ENCODE results near the gene METRN. TPM values are rescaled to one million over a fixed set of nuclear protein-coding genes. Genes with fewer than 3 reads are reported as not detected.

METRN gene
- total and polyA plus RNA-seq, 4 donors = 10.9 to 67.3 (median 41.5) TPM

DNA sequence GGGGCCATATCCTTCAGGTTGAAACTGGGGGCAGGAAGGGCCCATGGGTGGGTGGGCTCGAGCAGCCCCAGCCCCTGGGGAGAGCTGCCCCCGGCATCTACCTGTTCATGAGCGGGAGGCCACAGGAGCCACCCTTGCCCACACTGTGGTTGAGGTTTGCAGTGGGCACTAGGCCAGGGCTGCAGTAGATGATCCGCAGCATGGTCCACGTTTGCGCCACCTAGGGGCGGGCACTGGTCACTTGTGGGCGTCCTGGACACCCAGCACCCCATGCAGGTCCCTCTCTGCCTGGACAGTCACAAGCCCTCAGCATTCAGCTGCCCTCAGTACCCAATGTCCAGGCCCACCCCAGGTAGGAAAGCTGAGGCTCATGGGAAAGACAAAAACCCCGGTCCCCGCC lies 29.0 kb upstream of the METRN start:
- 72 to 73% methylated on average over 10 of the region's 10 CpGs for WGBS, 2 donors
- peaks cover 0 to under 1% (median 0%) of the 10 kb centered on the region in 3 donors for H3K27me3 ChIP-seq (ENCODE audit: control insufficient read depth in 3 of 3, insufficient read depth in 3 of 3, low read length in 2 of 3)
- H3K9ac ChIP-seq (ENCODE audit: insufficient read depth in 1 of 2, low read length in 2 of 2) = no peak overlapping the region
- no peak overlapping the region for H3K4me3 ChIP-seq
- no peaks in the 10 kb centered on the region for H3K9me3 ChIP-seq (ENCODE audit: control insufficient read depth in 4 of 4, insufficient read depth in 3 of 4, low read length in 3 of 4)
- no peak overlapping the region for H3K27ac ChIP-seq (ENCODE audit: low read depth in 1 of 2, low read length in 1 of 2)
- H3K36me3 ChIP-seq (ENCODE audit: control insufficient read depth in 4 of 4, insufficient read depth in 4 of 4, low read length in 4 of 4) = peaks cover 3 to 33% (median 23%) of the 10 kb centered on the region in 4 donors
- no peak for DNase-seq
- TF ChIP-seq, protein P1, sequence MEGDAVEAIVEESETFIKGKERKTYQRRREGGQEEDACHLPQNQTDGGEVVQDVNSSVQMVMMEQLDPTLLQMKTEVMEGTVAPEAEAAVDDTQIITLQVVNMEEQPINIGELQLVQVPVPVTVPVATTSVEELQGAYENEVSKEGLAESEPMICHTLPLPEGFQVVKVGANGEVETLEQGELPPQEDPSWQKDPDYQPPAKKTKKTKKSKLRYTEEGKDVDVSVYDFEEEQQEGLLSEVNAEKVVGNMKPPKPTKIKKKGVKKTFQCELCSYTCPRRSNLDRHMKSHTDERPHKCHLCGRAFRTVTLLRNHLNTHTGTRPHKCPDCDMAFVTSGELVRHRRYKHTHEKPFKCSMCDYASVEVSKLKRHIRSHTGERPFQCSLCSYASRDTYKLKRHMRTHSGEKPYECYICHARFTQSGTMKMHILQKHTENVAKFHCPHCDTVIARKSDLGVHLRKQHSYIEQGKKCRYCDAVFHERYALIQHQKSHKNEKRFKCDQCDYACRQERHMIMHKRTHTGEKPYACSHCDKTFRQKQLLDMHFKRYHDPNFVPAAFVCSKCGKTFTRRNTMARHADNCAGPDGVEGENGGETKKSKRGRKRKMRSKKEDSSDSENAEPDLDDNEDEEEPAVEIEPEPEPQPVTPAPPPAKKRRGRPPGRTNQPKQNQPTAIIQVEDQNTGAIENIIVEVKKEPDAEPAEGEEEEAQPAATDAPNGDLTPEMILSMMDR (IDR thresholded peaks at IDR 0.05; ENCODE audit: control extremely low read depth, extremely low read depth) = no peak
- peaks cover 15 to 43% (median 19%) of the 10 kb centered on the region in 5 donors for H3K4me1 ChIP-seq (ENCODE audit: control insufficient read depth in 5 of 5, insufficient read depth in 5 of 5, low read length in 5 of 5)
- no peak for ATAC-seq (ENCODE audit: insufficient read depth, low FRiP score)

DNA sequence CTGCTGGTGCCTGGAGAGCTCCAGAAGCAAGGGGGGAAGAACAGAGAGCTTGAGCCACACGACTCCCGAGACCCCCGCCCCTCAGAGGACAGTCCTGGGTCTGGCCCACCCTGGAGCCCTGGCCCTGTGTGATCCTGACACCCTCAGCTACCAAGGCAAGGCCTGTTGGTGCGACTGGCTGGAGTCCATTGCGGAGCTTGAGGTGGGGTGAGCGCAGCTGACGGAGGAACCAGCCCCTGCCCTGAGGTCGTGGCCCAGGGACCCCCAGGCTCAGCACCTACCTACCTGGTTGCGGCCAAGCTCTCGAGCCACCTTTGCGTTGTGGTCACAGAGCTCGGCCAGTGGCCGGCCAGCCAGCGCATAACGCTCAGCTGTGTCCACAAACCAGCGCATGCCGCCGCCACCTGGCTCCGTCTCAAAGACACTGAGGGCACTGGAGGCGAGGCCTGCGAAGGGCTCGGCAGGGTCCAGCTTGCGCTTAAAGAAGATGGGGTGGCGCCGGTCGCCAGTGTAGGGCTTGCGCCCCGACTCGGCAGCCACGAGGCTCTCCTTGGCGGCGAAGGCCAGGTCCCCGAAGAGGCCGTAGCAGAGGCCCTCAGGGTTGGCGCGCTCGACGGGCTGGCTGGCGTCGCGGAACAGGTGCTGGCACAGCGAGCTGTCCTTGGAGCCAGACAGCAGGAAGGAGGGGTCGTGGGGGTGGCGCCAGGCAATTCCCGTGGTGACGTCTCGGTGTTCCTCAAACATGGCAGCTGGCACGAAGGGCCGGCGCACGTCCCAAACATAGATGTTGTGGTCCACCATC lies 28.3 kb upstream of the METRN start:
- H3K36me3 ChIP-seq (ENCODE audit: control insufficient read depth in 4 of 4, insufficient read depth in 4 of 4, low read length in 4 of 4) = peaks cover 3 to 32% (median 21%) of the 10 kb centered on the region in 4 donors
- ATAC-seq (ENCODE audit: insufficient read depth, low FRiP score) = no peak
- no peaks in the 10 kb centered on the region for H3K9me3 ChIP-seq (ENCODE audit: control insufficient read depth in 4 of 4, insufficient read depth in 3 of 4, low read length in 3 of 4)
- peaks cover 0 to 3% (median 3%) of the 10 kb centered on the region in 3 donors for H3K27me3 ChIP-seq (ENCODE audit: control insufficient read depth in 3 of 3, insufficient read depth in 3 of 3, low read length in 2 of 3)
- 96% methylated on average over 51 of the region's 51 CpGs for whole genome bisulfite sequencing, 2 donors
- no peak overlapping the region for H3K4me3 ChIP-seq
- no peak for DNase-seq
- H3K27ac ChIP-seq (ENCODE audit: low read depth in 1 of 2, low read length in 1 of 2) = no peak overlapping the region
- H3K9ac ChIP-seq (ENCODE audit: insufficient read depth in 1 of 2, low read length in 2 of 2) = no peak overlapping the region
- H3K4me1 ChIP-seq (ENCODE audit: control insufficient read depth in 5 of 5, insufficient read depth in 5 of 5, low read length in 5 of 5) = peaks cover 11 to 37% (median 14%) of the 10 kb centered on the region in 5 donors
- TF ChIP-seq, protein P1 (IDR thresholded peaks at IDR 0.05; ENCODE audit: control extremely low read depth, extremely low read depth) = no peak

DNA sequence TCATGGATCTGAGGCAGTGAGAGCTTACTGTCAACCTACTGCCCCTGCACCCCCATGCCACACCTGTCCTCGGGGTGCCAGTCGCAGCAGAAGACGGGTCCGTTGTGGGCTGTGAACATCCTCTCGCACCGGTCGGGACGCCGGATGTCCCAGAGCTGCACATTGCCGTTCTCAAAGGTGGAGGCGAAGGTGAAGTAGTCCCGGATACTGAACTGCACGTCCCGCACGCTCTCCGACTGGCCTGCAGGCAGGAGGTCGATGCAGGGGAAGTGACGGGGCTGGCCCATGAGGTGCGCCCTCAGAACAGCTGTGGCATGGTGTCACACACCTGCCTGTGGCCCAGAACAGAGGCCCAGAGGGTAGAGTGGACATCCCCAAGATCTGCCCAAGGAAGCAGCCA lies 27.4 kb upstream of the METRN start:
- H3K4me3 ChIP-seq = no peak overlapping the region
- DNase-seq (no peak), ATAC-seq (ENCODE audit: insufficient read depth, low FRiP score) (no peak)
- H3K9ac ChIP-seq (ENCODE audit: insufficient read depth in 1 of 2, low read length in 2 of 2) = no peak overlapping the region
- H3K27ac ChIP-seq (ENCODE audit: low read depth in 1 of 2, low read length in 1 of 2) = no peak overlapping the region
- peaks cover 0 to 23% (median 12%) of the 10 kb centered on the region in 4 donors for H3K36me3 ChIP-seq (ENCODE audit: control insufficient read depth in 4 of 4, insufficient read depth in 4 of 4, low read length in 4 of 4)
- 95 to 96% methylated on average over 19 of the region's 19 CpGs for WGBS, 2 donors
- H3K4me1 ChIP-seq (ENCODE audit: control insufficient read depth in 5 of 5, insufficient read depth in 5 of 5, low read length in 5 of 5) = peaks cover 10 to 33% (median 11%) of the 10 kb centered on the region in 5 donors
- TF ChIP-seq, protein P1 (IDR thresholded peaks at IDR 0.05; ENCODE audit: control extremely low read depth, extremely low read depth) = no peak
- H3K27me3 ChIP-seq (ENCODE audit: control insufficient read depth in 3 of 3, insufficient read depth in 3 of 3, low read length in 2 of 3) = peaks cover 0 to 9% (median 9%) of the 10 kb centered on the region in 3 donors
- no peaks in the 10 kb centered on the region for H3K9me3 ChIP-seq (ENCODE audit: control insufficient read depth in 4 of 4, insufficient read depth in 3 of 4, low read length in 3 of 4)

Data from lung (tissue), 12 donors.